HG02759 (cell line): Measurements from ENCODE around the gene MYOM1.
"Not testable (repeated sequence)": the region's sequence is repeated elsewhere in the genome, so short reads cannot be mapped to it uniquely, and the experiment has no call there.

ENCODE experiments used
- ATAC-seq: cut with Tn5 transposase; IDR thresholded peaks from one replicate; pipeline ENCODE4 v1.9.1; 2021; ENCODE audit warnings: mild to moderate bottlenecking, moderate library complexity; ENCODE audit not compliant: unreplicated experiment

Gene MYOM1

DNA sequence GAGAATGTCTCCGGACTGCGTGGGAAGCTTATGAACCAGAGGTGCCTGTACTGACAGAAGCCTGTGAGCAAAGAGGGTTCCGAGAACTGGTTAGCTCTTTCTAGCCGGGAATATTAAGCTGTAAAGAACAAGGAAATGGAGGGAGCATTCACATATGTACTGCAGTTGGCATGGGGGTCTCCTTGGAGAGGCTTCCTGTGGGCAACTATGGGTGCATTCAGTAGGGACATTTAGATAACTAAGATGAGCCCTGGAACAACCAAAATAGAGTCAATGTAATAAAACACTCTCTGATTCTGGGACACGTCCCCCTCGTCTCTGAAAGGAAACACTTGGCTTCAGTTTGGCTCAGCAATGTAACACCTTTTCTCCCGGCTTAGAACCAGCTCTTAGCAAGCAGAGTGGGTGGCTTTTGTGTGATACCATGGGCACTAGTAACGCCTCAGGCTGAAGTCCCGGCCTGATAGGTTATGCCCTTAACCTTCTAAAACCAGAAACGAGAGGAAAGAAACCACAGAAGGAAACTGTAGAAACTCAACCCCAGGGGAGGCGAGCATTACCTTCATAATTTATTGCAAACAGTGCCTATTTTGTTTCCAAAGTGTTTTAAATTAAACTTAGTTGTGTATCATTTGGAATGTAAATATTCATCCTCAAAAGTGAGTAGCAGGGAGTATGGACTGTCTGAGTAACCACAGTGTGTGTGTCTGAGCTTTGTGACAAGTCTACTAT lies 158.0 kb downstream of the MYOM1 start:
- ATAC-seq, result no peak

DNA sequence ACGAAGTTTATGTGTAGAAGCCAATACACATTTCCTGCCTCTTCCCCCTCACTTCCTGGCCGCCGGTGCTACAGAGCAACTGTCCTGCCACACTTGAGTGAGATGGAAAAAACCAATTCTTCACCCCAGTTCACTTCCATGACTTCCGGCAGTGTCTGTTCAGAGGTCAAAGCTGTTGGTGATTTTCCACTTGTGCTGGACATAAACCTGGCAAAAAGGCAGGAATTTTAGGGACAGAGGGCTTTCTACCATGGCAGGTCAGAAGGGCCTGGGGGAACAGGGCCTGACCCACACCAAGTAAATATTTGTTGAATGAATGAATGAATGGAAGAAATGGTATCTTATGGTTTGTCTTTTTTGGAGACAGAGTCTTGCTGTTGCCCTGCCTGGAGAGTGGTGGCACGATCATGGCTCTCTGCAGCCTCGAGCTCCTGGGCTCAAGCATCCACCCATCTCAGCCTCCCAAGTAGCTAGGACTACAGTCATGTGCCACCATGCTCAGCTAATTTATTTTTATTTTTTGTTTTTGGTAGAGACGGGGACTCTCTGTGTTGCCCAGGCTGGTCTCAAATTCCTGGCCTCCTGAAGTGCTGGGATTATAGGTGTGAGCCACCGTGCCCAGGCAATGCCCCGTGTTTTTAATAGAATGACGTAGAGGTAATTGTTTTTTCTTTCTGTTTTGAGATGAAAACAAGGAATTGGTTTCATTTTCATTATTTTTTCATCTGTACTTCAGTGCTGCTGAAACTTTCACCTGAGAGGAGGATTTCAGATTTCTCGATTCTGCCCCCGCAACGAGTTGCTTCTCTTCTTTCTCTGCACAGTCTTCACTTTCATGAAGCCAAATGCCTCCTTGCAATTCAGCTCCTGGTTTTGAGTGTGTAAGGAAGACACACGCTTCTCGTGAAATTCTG lies 158.8 kb downstream of the MYOM1 start:
- ATAC-seq, result no peak

DNA sequence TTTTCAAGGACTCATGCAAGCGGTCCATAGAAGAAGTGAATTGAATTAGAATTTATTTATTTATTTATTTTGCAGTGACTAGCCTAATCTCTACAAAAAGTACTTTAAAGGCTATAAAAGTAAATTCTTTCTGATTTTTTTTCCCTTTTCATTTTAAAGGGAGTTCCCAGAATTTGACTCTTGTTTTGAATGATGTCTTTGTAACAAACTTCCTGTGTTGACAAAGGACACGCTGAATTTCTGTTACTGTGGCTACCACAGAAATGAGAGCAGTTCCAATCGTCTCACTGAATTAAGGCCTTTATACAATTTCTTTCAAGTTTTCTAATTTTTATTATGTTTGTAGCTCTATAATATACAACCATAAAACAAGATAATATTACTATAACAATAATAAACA lies 160.5 kb downstream of the MYOM1 start:
- ATAC-seq, result no peak

DNA sequence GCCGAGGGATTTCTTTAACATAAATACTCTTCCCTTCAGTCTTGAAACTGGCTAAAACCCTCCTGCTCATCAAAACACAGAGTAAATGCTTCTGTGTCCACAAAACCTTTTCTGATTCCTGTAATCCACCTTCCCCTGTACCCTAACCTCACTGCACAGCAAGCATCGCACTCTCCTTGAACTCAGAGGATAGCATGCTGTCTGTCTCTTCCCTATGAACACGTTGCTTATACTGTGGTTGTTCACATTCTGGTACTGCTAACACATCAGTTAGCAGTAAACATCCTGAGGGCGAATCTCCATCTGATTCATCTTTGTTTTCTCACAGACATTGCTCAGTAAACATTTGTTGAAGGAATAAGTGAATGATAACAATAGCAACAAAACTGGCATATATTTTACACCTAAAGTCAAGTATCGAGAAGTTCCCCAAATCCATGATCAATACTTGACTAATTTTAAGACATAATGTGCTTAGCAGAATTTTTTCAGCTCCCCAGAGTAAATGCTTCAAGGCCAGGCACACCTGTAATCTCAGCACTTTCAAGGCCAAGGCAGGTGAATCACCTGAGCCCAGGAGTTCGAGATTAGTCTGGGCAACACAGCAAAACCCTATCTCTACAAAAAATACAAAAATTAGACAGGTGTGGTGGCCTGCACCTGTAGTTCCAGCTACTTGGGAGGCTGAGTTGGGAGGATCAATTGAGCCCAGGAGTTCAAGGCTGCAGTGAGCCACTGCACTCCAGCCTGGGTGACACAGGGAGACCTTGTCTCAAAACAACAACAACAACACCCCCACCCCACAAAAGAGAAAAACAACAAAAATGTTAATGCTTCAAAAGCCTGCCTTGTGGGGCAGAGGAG lies 161.2 kb downstream of the MYOM1 start:
- ATAC-seq, result no peak

DNA sequence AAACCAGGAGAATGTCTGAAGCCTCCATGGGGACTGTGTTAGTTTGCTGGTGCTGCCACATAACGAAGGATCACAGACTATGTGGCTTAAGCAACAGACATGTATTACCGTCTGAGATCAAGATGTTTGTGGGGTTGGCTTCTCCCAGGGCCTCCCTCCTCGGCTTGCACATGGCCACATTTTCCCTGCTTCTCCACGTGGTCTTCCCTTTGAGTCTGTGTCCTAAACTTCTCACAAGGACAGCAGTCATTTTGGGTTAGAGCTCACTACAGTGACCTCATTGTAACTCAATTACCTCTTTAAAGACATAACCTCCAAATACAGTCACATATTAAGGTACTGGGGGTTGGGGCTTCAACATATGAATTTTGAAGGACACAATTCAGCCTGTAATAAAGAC lies 162.2 kb downstream of the MYOM1 start:
- ATAC-seq, result no peak

DNA sequence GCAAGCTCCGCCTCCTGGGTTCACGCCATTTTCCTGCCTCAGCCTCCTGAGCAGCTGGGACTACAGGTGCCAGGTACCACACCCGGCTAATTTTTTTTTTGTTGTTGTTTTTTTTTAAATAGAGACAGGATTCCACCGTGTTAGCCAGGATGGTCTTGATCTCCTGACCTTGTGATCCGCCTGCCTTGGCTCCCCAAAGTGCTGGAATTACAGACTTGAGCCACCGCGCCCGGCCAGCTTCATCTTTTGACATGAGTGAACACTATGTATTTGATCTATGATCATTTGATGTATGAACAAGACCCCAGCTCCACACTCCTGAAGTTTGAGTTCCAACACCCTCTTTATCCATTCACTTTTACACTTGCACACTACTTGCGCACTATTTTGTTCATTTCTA lies 163.5 kb downstream of the MYOM1 start:
- ATAC-seq, result no peak

DNA sequence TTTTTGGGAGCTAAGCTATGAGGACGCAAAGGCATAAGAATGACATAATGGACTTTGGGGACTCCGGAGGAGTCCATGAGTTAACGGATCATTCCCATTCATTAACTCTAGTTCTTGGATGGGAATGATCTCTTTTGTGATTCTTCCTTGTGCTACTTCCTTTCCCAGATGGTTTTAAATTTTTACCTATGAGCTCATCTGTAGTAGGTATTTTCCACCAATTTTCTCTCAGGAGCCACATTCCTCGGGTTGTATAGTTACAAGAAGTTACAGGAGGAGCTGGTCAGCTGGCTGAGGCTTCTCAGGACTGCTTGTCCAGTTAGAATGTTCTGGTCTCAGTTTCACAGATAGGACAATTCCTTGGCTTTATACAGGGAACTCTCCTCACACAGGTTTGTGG lies 164.0 kb downstream of the MYOM1 start:
- ATAC-seq, result no peak

DNA sequence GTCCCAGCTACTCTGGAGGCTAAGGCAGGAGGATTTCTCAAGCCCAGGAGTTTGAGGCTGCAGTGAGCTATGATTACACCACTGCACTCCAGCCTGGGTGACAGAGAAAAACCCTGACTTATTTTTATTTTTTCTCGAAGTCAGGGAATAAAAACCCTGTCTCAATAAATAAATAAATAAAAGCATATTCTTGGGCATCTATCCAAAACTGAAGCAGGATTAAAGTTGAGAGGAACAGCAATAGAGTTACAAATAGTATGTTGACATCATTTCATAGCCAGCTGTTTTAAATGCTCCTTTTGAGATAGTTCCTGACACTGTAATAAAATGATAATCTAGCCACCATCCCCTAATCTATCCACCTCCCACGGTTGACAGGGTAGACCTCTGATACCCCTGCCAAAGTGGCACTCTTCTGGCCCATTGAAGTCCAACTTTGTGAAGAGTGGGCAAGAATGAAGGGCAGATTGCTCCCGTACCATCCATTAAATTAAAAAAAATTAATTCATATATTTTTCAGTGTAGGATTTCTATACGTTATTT lies 164.5 kb downstream of the MYOM1 start:
- no peak for ATAC-seq

DNA sequence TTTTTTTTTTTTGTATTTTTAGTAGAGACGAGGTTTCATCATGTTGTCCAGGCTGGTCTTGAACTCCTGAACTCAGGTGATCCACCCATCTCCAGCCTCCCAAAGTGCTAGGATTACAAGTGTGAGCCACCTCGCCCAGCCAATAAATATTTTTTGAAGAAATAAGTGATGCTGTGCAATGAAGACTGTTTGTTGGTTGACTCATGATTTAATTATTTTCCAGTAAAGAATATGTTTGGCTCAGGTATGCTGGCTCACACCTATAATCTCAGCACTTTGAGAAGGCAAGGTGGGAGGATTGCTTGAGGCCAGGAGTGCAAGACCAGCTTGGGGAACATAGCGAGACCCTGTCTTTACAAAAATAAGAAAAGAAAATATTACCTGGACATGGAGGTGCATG lies 165.0 kb downstream of the MYOM1 start:
- ATAC-seq, result no peak

DNA sequence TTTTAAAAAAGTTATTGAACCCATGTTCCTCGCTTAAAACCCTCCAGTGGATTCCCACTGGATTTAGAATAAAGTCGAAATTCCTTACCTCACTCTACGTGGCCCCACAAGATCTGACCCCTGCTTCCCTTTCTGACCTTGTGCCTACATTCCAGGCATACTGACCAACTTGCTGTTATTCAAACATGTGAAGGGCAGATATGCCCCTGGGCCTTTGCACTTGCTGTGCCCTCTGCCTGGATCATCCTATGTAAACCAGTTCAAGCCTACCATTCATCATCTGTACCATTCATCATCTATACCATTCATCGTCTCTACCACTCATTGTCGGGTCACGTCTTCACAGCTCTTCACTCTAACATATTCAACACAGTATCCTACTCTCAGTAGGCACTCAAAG lies 165.6 kb downstream of the MYOM1 start:
- ATAC-seq, result no peak

DNA sequence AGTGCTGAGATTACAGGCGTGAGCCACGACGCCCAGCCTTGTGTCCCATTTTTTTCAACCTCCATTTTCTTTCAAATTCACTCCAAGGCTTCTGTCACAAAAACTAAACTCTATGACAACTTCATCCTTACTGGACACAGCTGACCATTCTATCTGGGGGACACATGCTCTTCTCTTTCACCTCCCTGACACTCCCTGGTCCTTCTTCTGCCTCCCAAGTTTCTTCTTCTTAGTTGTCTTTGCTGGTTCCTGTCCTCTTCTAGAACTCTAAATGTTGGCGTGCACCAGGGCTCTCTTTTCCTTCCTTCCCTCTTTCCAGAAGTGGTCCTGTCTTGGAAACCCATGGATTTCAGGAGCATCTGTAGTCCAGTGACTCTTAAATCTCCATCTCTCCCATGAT lies 166.7 kb downstream of the MYOM1 start:
- no peak for ATAC-seq

DNA sequence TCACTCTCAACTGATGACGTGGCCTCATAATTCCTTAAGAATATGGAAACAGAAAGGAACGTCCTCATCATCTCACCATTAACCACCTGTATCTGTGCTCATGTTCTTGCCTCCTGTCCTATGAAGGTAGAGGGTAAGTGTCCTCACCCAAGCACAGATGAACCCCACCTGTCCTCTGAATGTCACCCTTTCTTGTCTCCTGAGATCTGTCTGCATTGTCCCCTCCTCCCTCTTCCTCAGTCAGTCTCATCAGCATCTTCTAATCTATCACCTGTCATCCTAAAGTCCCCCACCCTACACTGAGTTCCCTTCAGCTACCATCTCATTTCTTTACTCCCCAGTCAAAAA lies 167.4 kb downstream of the MYOM1 start:
- no peak for ATAC-seq

DNA sequence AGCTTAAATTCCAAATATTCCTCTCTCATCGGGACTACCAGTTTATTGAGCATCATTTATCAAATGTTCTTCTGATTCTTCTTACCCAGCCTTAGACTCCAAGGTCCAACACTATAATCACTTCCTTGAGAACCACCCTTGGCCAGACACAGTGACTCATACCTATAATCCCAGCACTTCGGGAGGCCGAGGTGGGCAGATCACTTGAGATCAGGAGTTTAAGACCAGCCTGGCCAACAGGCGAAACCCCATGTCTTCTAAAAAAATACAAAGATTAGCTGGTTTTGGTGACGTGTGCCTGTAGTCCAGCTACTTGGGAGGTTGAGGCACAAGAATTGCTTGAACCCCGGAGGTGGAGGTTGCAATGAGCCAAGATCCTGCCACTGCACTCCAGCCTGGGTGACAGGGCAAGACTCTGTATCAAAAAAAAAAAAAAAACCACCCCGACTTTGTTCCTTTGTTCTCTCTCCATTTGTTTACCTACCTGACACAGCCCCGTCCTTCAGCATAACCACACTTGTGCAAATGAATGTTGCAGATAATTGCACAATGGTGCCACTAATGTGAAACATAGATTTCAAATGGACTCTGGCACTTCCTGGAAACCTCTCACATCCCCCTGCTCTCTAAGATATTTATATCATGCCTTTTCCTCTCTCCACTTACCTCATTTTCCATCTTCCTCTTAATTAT lies 167.9 kb downstream of the MYOM1 start:
- ATAC-seq, result no peak

DNA sequence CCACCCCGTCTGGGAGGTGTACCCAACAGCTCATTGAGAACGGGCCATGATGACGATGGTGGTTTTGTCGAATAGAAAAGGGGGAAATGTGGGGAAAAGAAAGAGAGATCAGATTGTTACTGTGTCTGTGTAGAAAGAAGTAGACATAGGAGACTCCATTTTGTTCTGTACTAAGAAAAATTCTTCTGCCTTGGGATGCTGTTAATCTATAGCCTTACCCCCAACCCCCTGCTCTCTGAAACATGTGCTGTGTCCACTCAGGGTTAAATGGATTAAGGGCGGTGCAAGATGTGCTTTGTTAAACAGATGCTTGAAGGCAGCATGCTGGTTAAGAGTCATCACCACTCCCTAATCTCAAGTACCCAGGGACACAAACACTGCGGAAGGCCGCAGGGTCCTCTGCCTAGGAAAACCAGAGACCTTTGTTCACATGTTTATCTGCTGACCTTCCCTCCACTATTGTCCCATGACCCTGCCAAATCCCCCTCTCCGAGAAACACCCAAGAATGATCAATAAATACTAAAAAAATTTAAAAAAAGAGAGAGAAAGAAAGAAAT lies 169.8 kb downstream of the MYOM1 start:
- ATAC-seq, result not testable (repeated sequence)

DNA sequence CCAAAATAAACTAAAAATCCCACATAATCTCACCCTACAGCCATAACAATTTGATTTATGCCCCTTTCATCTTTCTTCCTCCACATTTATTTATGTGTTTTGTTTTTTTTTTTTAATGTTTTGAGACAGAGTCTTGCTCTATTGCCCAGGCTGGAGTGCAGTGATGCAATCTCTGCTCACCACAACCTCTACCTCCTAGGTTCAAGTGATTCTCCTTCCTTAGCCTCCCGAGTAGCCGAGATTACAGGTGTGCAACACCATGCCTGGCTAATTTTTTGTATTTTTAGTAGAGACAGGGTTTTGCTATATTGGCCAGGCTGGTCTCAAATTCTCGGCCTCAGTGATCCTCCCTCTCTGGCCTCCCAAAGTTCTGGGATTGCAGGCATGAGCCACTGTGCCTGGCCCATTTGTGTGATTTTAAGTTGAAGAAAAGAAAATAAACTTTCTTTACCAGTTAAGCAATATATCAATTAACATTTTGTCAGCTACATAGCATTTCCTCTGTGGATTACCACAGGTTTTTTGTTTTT lies 170.9 kb downstream of the MYOM1 start:
- ATAC-seq, result no peak

DNA sequence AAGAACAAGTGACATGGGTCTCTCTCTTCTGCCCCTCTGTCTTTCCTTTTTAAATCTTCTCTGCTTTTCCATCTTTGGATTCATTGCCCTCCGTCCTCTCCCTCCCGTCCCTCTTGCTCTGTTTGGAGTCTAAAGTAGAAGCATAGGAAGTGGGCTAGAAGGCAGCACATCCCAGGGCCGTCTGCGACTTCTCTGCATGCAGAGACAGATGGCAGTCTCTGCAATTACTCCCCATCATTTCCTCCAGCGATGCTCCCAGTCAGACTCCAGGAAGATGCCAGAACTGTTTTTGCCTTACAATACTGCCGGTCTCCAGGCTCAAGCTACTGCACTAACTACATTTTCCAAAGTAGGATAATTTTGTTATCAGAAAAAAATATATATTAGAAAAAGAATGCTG lies 171.6 kb downstream of the MYOM1 start:
- no peak for ATAC-seq

DNA sequence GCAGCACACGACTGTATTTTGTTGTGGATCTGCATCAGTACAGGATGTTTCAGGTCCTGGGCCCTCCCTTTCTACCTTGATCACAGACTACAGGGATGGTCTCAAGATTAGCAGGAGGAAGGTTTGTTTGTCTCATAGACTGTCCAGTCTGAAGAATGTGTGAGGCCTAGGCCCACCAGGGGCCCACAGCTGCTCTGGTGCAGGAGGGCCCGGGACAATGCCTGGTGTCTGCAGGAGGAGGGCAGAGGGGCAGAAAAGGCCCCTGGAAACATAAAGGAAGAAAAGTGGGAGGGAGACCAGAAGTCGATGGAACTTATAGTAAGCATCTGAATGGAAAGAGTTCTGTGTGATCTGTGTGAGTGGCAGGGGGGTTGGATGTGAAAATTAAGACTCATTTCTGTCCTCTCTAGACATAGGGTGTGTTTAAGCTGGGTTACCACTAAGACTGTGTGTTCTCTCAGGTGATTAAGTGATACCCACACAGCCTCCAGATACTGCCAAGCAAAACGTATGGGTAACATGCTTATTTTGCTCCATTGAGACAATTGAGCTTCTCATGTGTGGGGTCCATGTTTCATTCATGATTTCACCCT lies 173.5 kb downstream of the MYOM1 start:
- no peak for ATAC-seq

DNA sequence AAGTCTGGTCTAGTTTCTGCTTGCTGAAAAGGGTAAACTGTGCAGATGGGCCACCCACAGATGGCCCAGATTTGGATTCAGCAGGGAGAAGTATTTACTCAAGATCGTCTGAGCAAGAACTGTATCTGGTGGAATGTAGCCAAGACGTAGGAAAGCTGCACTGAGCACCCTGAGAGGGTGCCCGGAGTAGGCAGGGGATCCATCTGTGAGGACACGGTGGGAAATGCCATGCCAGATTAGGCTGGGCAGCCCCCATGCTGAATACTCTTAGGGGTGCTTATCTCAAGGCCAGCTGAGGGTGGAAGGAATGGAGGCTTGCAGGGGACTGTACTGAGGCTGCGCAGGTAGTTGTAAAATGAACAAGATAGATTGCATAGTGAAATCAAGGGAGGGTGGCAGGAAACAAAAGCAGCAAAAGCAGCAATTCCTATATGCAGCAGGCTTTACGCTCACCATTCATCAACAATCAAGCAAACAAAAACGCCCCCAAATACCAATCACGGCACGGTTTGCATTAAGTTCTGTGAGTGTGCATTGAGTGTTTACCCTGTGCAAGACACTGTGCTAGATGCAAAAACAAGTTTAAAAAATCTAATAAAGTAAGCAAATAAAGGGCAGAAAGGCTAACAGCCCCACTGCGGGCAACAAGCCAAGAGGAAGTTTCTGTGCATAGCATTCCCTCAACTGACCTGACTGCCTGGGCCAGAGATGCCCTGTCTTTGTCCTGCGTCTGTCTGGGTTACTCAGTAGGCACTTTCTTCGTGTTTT lies 174.7 kb downstream of the MYOM1 start:
- ATAC-seq, result no peak

DNA sequence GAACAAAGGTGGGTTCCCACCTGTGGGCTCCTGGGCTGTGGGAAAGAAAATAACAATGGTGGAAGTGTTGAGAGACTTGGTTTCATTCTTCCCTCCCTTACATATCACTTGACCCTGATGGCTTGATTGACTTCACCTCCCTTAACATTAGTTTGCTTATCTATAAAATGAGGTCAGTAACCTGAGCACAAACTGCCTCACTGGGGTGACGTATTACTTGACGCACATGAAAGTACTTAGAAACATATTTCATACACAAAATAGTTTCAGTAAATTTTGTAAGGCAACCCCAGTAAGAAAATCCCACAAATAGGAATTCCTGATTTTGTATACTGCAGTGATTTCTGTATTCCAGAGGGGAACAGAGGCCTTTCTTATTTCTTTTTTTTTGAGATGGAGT lies 177.4 kb downstream of the MYOM1 start:
- no peak for ATAC-seq
